HG03439 (cell line): ENCODE data around the gene SLF2.

Experiments
- ATAC-seq: cut with Tn5 transposase; IDR thresholded peaks from one replicate; pipeline ENCODE4 v1.9.1; 2021; ENCODE audit warnings: mild to moderate bottlenecking, moderate library complexity; ENCODE audit not compliant: unreplicated experiment

SLF2 gene

GRCh38 chr10:101014230-101014884, 101.6 kb downstream of the SLF2 start:
- ATAC-seq = no peak
